Esophagus squamous epithelium (tissue), 5 donors: ENCODE data around the gene TPM4. TPM values are rescaled to one million over a fixed set of nuclear protein-coding genes. Genes with fewer than 3 reads are reported as not detected.

Source experiments
- DNase-seq: peaks from one replicate; lab custom pipeline; 2025; lab: John Stamatoyannopoulos, UW
- H3K27ac ChIP-seq, 4 donors: fragments of 200-600 bp; sonication (generic); one replicate each; pipeline ENCODE4 v1.5.1; 2016 to 2019; ENCODE audit warnings: mild to moderate bottlenecking in 1 of 4
- H3K27me3 ChIP-seq, 4 donors: fragments of 200-600 bp; sonication (generic); 1 replicate in 3 of 4; 2 replicates in 1 of 4; pipeline versions ENCODE4 v1.5.1 to v1.6.0; 2017 to 2021; ENCODE audit warnings: antibody characterized with exemption in 1 of 4
- H3K36me3 ChIP-seq, 3 donors: fragments of 200-600 bp; sonication (generic); one replicate each; pipeline ENCODE4 v1.5.1; 2016 to 2019
- H3K4me1 ChIP-seq, 3 donors: fragments of 200-600 bp; sonication (generic); one replicate each; pipeline ENCODE4 v1.5.1; 2017 to 2019
- H3K4me3 ChIP-seq, 4 donors: fragments of 200-600 bp; sonication (generic); 1 replicate in 3 of 4; 2 replicates in 1 of 4; pipeline ENCODE4 v1.5.1; 2016 to 2019; ENCODE audit warnings: mild to moderate bottlenecking in 2 of 4, moderate library complexity in 1 of 4
- H3K9me3 ChIP-seq, 3 donors: fragments of 200-600 bp; sonication (generic); one replicate each; pipeline ENCODE4 v1.5.1; 2016 to 2019
- CTCF ChIP-seq, 6 experiments: fragments of 450-650 bp in 4 of 6; fragments of 200-600 bp in 2 of 6; sonication (generic) in 2 of 6; IDR thresholded peaks; one replicate each; pipeline ENCODE4 v1.5.1; 2016 to 2019; ENCODE audit warnings: antibody characterized with exemption in 6 of 6, mild to moderate bottlenecking in 4 of 6, moderate library complexity in 4 of 6
- POLR2A ChIP-seq, 4 donors: fragments of 450-650 bp; IDR thresholded peaks; one replicate each; pipeline ENCODE4 v1.6.1; 2017; ENCODE audit warnings: antibody characterized with exemption in 4 of 4, mild to moderate bottlenecking in 4 of 4, moderate library complexity in 3 of 4
- WGBS, 2 donors: methylation state at CpG; one replicate each; pipeline ENCODE4 v1.1.5; 2018; 5-methylcytosine and 5-hydroxymethylcytosine counted together
- intact Hi-C: fragments of 100-400 bp; cut with DNase I; formaldehyde crosslinking; loops from one replicate; pipeline ENCODE4 v1.15.0; 2022
- total RNA-seq, 4 donors: library from RNA; depleted of rRNA; stranded (reverse); fragments of >200 nt; gene quantifications; one replicate each; pipeline ENCODE4 v1.1.0, GENCODE V29; 2016
- donor health status: DM: yes; HTN: yes; CAD: no.

Gene TPM4
- total RNA-seq, 4 donors from 2014 or later, result 307 to 577 (median 369) TPM

GRCh38 chr19:16111909-16112752, 35.8 kb downstream of the TPM4 start:
- WGBS, 2 donors, result 0 to 3% methylated on average over 8 to 14 of the region's 37 CpGs
- no peaks in the 10 kb centered on the region for H3K27me3 ChIP-seq
- peak overlapping the region; percentile 69 to 83 (median 76) for H3K4me3 ChIP-seq
- intact Hi-C loops, result loop anchor here (10.0 kb wide), 1 partner anchor 47 kb away; no protein-coding TSS in a partner anchor
- no peak for DNase-seq
- H3K9me3 ChIP-seq, result no peaks in the 10 kb centered on the region
- peak overlapping the region; percentile 91 to 95 (median 94) for H3K27ac ChIP-seq
- H3K4me1 ChIP-seq, result peaks cover 16 to 55% (median 33%) of the 10 kb centered on the region in 3 donors
- peak in 2 of 4 donors; percentile 30 to 75 for TF ChIP-seq POLR2A (IDR thresholded peaks at IDR 0.05)
- TF ChIP-seq CTCF (IDR thresholded peaks at IDR 0.05), result no peak
- peaks cover 0 to 23% (median 0%) of the 10 kb centered on the region in 3 donors for H3K36me3 ChIP-seq

- TF ChIP-seq POLR2A (IDR thresholded peaks at IDR 0.05) (no peak), CTCF (IDR thresholded peaks at IDR 0.05) (no peak)
- WGBS, 2 donors, result 50% methylated on average over 1 of the region's 2 CpGs; no CpG with 5 or more reads in 1 of the 2 donors
- Histone ChIP-seq H3K36me3 (peaks cover 0 to 30% (median 0%) of the 10 kb centered on the region in 3 donors), H3K27me3 (no peaks in the 10 kb centered on the region), H3K9me3 (no peaks in the 10 kb centered on the region), H3K27ac (peak overlapping the region; percentile 91 to 95 (median 94)), H3K4me3 (peak overlapping the region in 3 of 4 donors; percentile 76 to 83 (median 76)), H3K4me1 (peaks cover 16 to 50% (median 33%) of the 10 kb centered on the region in 3 donors)
- DNase-seq, result no peak
- intact Hi-C loops, result loop anchor here (10.0 kb wide), 1 partner anchor 48 kb away; no protein-coding TSS in a partner anchor
These were observed 36.5 kb downstream of the TPM4 start for GRCh38 chr19:16112778-16113177.

GRCh38 chr19:16113727-16114126, 37.4 kb downstream of the TPM4 start:
- no peaks in the 10 kb centered on the region for H3K9me3 ChIP-seq
- H3K4me3 ChIP-seq, result no peak overlapping the region
- H3K4me1 ChIP-seq, result peaks cover 19 to 52% (median 33%) of the 10 kb centered on the region in 3 donors
- no peak for DNase-seq
- no peak overlapping the region for H3K27ac ChIP-seq
- no peak for TF ChIP-seq POLR2A (IDR thresholded peaks at IDR 0.05)
- no peak for TF ChIP-seq CTCF (IDR thresholded peaks at IDR 0.05)
- peaks cover 0 to 39% (median 8%) of the 10 kb centered on the region in 3 donors for H3K36me3 ChIP-seq
- WGBS, 2 donors, result 62 to 85% methylated on average over 3 of the region's 3 CpGs
- intact Hi-C loops, result loop anchor here (10.0 kb wide), 1 partner anchor 49 kb away; no protein-coding TSS in a partner anchor
- H3K27me3 ChIP-seq, result no peaks in the 10 kb centered on the region

- intact Hi-C loops, result loop anchor here (10.0 kb wide), 1 partner anchor 51 kb away; no protein-coding TSS in a partner anchor
- DNase-seq, result no peak
- Histone ChIP-seq H3K9me3 (no peaks in the 10 kb centered on the region), H3K4me3 (no peak overlapping the region), H3K27ac (peak overlapping the region in 2 of 4 donors; percentile 17 to 34), H3K4me1 (peaks cover 19 to 60% (median 33%) of the 10 kb centered on the region in 3 donors), H3K27me3 (no peaks in the 10 kb centered on the region), H3K36me3 (peaks cover 0 to 57% (median 23%) of the 10 kb centered on the region in 3 donors)
- peak in 1 of 4 donors; percentile 19 for TF ChIP-seq POLR2A (IDR thresholded peaks at IDR 0.05)
- TF ChIP-seq CTCF (IDR thresholded peaks at IDR 0.05), result no peak
- 57 to 69% methylated on average over 5 to 8 of the region's 9 CpGs for WGBS, 2 donors
These were observed 39.2 kb downstream of the TPM4 start for GRCh38 chr19:16115301-16116039.
